GM12878 (cell line): ENCODE data around the gene ITGBL1. TPM values are rescaled to one million over a fixed set of nuclear protein-coding genes. Genes with fewer than 3 reads are reported as not detected.

Source experiments
- CEBPB ChIP-seq, 2 experiments: fragments of 150-350 bp in 1 of 2; IDR thresholded peaks; 2 replicates each; pipeline ENCODE4 v1.6.1; 2012 to 2014; ENCODE audit warnings: low read depth in 2 of 2, low read length in 2 of 2, borderline replicate concordance in 1 of 2, inconsistent platforms in 1 of 2
- CHD2 ChIP-seq: IDR thresholded peaks from 2 replicates; pipeline ENCODE4 v1.6.1; 2011; ENCODE audit warnings: low read depth, low read length, improper control_type of control experiment, borderline replicate concordance
- E2F4 ChIP-seq: IDR thresholded peaks from 2 replicates; pipeline ENCODE4 v1.6.1; 2012; ENCODE audit warnings: low read depth, low read length, improper control_type of control experiment
- FOS ChIP-seq: IDR thresholded peaks from 3 replicates; pipeline ENCODE4 v1.6.1; 2011; ENCODE audit warnings: borderline replicate concordance; ENCODE audit not compliant: insufficient read length; ENCODE audit errors: extremely low read depth
- MEF2A ChIP-seq: IDR thresholded peaks from 2 replicates; pipeline ENCODE4 v1.6.1; 2011; ENCODE audit warnings: low read depth, mild to moderate bottlenecking, low read length, moderate library complexity; ENCODE audit not compliant: insufficient read depth
- MTA2 ChIP-seq: fragments of 450-650 bp; IDR thresholded peaks from 2 replicates; pipeline ENCODE4 v1.6.1; 2016; ENCODE audit warnings: low read depth, mild to moderate bottlenecking, moderate library complexity
- NR2C1 ChIP-seq: fragments of 450-650 bp; IDR thresholded peaks from 2 replicates; pipeline ENCODE4 v1.6.1; 2017; ENCODE audit warnings: antibody characterized with exemption, mild to moderate bottlenecking, moderate library complexity
- NRF1 ChIP-seq: conservative IDR thresholded peaks from 2 replicates; pipeline ENCODE4 v1.6.1; 2011; ENCODE audit warnings: mild to moderate bottlenecking, low read depth, low read length, improper control_type of control experiment
- PAX8 ChIP-seq: fragments of 450-650 bp; IDR thresholded peaks from 2 replicates; pipeline ENCODE4 v1.6.1; 2017; ENCODE audit warnings: mild to moderate bottlenecking, moderate library complexity
- RAD51 ChIP-seq: fragments of 450-650 bp; IDR thresholded peaks from 2 replicates; pipeline ENCODE4 v1.6.1; 2016; ENCODE audit warnings: moderate library complexity, mild to moderate bottlenecking, inconsistent platforms
- SREBF1 ChIP-seq: IDR thresholded peaks from 2 replicates; pipeline ENCODE4 v1.6.1; 2012; ENCODE audit warnings: mild to moderate bottlenecking, low read length
- SREBF2 ChIP-seq: IDR thresholded peaks from 2 replicates; pipeline ENCODE4 v1.6.1; 2012; ENCODE audit warnings: mild to moderate bottlenecking, low read length
- USF2 ChIP-seq: IDR thresholded peaks from 2 replicates; pipeline ENCODE4 v1.6.1; 2011; ENCODE audit warnings: low read depth, low read length, improper control_type of control experiment, borderline replicate concordance
- ZBED1 ChIP-seq: IDR thresholded peaks from 2 replicates; pipeline ENCODE4 v1.6.1; 2016; ENCODE audit warnings: borderline replicate concordance
- ZNF207 ChIP-seq: fragments of 450-650 bp; IDR thresholded peaks from 2 replicates; pipeline ENCODE4 v1.6.1; 2014; ENCODE audit warnings: antibody characterized with exemption, mild to moderate bottlenecking, borderline replicate concordance
- ZNF217 ChIP-seq: fragments of 450-650 bp; IDR thresholded peaks from 2 replicates; pipeline ENCODE4 v1.6.1; 2017; ENCODE audit warnings: antibody characterized with exemption, mild to moderate bottlenecking
- ZNF384 ChIP-seq: IDR thresholded peaks from 2 replicates; pipeline ENCODE4 v1.6.1; 2012; ENCODE audit warnings: low read depth, mild to moderate bottlenecking, low read length, improper control_type of control experiment, borderline replicate concordance
- ZZZ3 ChIP-seq: IDR thresholded peaks from 2 replicates; pipeline ENCODE4 v1.6.1; 2011; ENCODE audit warnings: low read depth; ENCODE audit not compliant: control insufficient read depth, insufficient read length
- polyA plus RNA-seq, 11 experiments: library from polyadenylated mRNA; depleted of rRNA in 4 of 11; unstranded in 6 of 11; stranded (reverse) in 5 of 11; fragments of >200 nt; fragmentation: Nextera tagmentation in 4 of 11; fragmentation: Illumina TruSeq in 1 of 11; extraction: Ambion mirVana in 4 of 11; extraction: Trizol in 1 of 11; gene quantifications; 1 replicate in 1 of 11; 2 replicates in 10 of 11; pipeline versions ENCODE4 v1.2.1 to v1.2.3, GENCODE V29; 2011 to 2016; ENCODE audit warnings: inconsistent platforms in 2 of 11, missing spikeins in 2 of 11, low read depth in 1 of 11
- total RNA-seq, 4 experiments: library from RNA; depleted of rRNA in 3 of 4; stranded (reverse); fragments of >200 nt in 3 of 4; fragmentation: Illumina TruSeq in 1 of 4; extraction: Trizol in 1 of 4; gene quantifications; 2 replicates each; pipeline versions ENCODE4 v1.2.1 to v1.2.3, GENCODE V29; 2013 to 2021
- TF ChIP-seq, protein P1 (sequence below): IDR thresholded peaks from 2 replicates; pipeline ENCODE4 v1.6.1; 2012; ENCODE audit warnings: improper control_type of control experiment, low read depth, low read length; ENCODE audit not compliant: insufficient replicate concordance
- TF ChIP-seq, protein P2 (sequence below): fragments of 450-650 bp; IDR thresholded peaks from 2 replicates; pipeline ENCODE4 v1.6.1; 2017; ENCODE audit warnings: mild to moderate bottlenecking
- TF ChIP-seq, protein P3 (sequence below): IDR thresholded peaks from 2 replicates; pipeline ENCODE4 v1.6.1; 2011; ENCODE audit warnings: low read depth, mild to moderate bottlenecking, low read length, moderate library complexity, borderline replicate concordance; ENCODE audit errors: extremely low read depth

ITGBL1 gene
- total and polyA plus RNA-seq, 10 of the 15 experiments (the other 5 are each of a cell fraction or from before 2014, with no cell fraction given): 0.17 to 2.8 (median 0.28) TPM; not detected in 3

- TF ChIP-seq, protein P1, sequence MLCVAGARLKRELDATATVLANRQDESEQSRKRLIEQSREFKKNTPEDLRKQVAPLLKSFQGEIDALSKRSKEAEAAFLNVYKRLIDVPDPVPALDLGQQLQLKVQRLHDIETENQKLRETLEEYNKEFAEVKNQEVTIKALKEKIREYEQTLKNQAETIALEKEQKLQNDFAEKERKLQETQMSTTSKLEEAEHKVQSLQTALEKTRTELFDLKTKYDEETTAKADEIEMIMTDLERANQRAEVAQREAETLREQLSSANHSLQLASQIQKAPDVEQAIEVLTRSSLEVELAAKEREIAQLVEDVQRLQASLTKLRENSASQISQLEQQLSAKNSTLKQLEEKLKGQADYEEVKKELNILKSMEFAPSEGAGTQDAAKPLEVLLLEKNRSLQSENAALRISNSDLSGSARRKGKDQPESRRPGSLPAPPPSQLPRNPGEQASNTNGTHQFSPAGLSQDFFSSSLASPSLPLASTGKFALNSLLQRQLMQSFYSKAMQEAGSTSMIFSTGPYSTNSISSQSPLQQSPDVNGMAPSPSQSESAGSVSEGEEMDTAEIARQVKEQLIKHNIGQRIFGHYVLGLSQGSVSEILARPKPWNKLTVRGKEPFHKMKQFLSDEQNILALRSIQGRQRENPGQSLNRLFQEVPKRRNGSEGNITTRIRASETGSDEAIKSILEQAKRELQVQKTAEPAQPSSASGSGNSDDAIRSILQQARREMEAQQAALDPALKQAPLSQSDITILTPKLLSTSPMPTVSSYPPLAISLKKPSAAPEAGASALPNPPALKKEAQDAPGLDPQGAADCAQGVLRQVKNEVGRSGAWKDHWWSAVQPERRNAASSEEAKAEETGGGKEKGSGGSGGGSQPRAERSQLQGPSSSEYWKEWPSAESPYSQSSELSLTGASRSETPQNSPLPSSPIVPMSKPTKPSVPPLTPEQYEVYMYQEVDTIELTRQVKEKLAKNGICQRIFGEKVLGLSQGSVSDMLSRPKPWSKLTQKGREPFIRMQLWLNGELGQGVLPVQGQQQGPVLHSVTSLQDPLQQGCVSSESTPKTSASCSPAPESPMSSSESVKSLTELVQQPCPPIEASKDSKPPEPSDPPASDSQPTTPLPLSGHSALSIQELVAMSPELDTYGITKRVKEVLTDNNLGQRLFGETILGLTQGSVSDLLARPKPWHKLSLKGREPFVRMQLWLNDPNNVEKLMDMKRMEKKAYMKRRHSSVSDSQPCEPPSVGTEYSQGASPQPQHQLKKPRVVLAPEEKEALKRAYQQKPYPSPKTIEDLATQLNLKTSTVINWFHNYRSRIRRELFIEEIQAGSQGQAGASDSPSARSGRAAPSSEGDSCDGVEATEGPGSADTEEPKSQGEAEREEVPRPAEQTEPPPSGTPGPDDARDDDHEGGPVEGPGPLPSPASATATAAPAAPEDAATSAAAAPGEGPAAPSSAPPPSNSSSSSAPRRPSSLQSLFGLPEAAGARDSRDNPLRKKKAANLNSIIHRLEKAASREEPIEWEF: no peak
- TF ChIP-seq ZNF217 (peak; percentile 65; the same call in 1 of the 2 replicates), E2F4 (no peak), NRF1 (no peak), FOS (no peak), ZZZ3 (no peak), ZBED1 (no peak), ZNF207 (no peak), ZNF384 (peak; percentile 72), MEF2A (no peak), SREBF1 (no peak), RAD51 (no peak), CHD2 (no peak), MTA2 (peak; percentile 88), CEBPB (IDR thresholded peaks at IDR 0.05; ENCODE audit: borderline replicate concordance in 1 of 2, low read depth in 2 of 2, low read length in 2 of 2) (no peak), USF2 (no peak), SREBF2 (no peak), NR2C1 (no peak), PAX8 (no peak)
- TF ChIP-seq, protein P2, sequence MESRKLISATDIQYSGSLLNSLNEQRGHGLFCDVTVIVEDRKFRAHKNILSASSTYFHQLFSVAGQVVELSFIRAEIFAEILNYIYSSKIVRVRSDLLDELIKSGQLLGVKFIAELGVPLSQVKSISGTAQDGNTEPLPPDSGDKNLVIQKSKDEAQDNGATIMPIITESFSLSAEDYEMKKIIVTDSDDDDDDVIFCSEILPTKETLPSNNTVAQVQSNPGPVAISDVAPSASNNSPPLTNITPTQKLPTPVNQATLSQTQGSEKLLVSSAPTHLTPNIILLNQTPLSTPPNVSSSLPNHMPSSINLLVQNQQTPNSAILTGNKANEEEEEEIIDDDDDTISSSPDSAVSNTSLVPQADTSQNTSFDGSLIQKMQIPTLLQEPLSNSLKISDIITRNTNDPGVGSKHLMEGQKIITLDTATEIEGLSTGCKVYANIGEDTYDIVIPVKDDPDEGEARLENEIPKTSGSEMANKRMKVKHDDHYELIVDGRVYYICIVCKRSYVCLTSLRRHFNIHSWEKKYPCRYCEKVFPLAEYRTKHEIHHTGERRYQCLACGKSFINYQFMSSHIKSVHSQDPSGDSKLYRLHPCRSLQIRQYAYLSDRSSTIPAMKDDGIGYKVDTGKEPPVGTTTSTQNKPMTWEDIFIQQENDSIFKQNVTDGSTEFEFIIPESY: no peak
- TF ChIP-seq, protein P3, sequence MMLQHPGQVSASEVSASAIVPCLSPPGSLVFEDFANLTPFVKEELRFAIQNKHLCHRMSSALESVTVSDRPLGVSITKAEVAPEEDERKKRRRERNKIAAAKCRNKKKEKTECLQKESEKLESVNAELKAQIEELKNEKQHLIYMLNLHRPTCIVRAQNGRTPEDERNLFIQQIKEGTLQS: no peak
Measured at GRCh38 chr13:101626925-101627555, 174.6 kb downstream of the ITGBL1 start (continued).
